ENCODE data around the gene NEMP1.

DNA sequence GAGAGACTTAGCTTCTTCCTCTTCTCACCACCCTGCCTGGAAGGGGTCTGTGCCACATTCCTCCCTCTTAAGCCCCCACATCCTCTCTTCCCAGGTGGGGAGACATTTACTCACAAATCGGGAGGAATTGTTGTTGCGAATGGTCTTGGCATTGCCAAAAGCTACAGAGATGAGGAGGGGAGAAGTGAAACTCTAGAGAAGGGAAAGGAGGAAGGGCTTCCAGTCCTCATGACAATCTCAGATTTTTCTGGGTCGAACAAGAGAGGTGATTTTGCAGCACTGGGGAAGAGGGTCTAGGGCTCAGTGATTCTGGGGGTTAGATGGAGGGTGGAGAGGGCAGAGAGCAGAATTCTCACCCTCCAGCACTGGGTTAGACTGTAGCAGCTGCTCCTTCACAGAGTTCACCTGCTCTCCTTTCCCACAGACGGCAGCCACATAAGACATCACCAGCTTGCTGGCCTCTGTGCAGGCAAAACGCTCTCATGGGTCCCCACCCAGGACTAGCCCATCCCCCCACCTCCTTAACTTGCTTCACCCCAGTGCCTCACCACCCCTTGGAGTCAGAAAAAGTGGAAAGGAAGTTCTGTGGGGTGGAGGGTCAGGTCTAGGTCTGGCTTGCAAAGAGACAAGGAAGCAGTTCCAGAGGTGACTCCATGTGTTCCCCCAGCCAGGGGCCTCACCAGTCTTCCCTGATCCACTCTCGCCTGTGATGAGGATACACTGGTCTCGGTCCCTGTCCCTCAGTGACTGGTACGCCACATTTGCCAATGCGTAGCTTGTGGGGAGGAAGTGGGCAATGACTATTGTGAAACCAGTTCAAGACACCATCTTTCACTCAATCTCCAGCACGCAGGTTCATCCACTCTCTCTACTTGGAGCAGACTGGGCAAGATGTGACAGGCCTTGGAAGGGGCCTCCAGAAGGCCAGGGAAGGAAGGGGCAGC, 31.4 kb downstream of the NEMP1 start:
- TF ChIP-seq CSDC2 (CRISPR knock-in tag; IDR thresholded peaks at IDR 0.05) (no peak), ZC3H10 (CRISPR knock-in tag; IDR thresholded peaks at IDR 0.05) (no peak), RARB (CRISPR knock-in tag; IDR thresholded peaks at IDR 0.05) (no peak), ZNF70 (CRISPR knock-in tag; IDR thresholded peaks at IDR 0.05) (no peak), TCF4 (CRISPR knock-in tag; IDR thresholded peaks at IDR 0.05; ENCODE audit: borderline replicate concordance) (no peak)
- TF ChIP-seq, protein P1, sequence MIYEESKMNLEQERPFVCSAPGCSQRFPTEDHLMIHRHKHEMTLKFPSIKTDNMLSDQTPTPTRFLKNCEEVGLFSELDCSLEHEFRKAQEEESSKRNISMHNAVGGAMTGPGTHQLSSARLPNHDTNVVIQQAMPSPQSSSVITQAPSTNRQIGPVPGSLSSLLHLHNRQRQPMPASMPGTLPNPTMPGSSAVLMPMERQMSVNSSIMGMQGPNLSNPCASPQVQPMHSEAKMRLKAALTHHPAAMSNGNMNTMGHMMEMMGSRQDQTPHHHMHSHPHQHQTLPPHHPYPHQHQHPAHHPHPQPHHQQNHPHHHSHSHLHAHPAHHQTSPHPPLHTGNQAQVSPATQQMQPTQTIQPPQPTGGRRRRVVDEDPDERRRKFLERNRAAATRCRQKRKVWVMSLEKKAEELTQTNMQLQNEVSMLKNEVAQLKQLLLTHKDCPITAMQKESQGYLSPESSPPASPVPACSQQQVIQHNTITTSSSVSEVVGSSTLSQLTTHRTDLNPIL (CRISPR knock-in tag; IDR thresholded peaks at IDR 0.05; ENCODE audit: low read depth): no peak
- TF ChIP-seq, protein P2, sequence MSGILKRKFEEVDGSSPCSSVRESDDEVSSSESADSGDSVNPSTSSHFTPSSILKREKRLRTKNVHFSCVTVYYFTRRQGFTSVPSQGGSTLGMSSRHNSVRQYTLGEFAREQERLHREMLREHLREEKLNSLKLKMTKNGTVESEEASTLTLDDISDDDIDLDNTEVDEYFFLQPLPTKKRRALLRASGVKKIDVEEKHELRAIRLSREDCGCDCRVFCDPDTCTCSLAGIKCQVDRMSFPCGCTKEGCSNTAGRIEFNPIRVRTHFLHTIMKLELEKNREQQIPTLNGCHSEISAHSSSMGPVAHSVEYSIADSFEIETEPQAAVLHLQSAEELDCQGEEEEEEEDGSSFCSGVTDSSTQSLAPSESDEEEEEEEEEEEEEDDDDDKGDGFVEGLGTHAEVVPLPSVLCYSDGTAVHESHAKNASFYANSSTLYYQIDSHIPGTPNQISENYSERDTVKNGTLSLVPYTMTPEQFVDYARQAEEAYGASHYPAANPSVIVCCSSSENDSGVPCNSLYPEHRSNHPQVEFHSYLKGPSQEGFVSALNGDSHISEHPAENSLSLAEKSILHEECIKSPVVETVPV (CRISPR knock-in tag; IDR thresholded peaks at IDR 0.05): no peak
- TF ChIP-seq, protein P3, sequence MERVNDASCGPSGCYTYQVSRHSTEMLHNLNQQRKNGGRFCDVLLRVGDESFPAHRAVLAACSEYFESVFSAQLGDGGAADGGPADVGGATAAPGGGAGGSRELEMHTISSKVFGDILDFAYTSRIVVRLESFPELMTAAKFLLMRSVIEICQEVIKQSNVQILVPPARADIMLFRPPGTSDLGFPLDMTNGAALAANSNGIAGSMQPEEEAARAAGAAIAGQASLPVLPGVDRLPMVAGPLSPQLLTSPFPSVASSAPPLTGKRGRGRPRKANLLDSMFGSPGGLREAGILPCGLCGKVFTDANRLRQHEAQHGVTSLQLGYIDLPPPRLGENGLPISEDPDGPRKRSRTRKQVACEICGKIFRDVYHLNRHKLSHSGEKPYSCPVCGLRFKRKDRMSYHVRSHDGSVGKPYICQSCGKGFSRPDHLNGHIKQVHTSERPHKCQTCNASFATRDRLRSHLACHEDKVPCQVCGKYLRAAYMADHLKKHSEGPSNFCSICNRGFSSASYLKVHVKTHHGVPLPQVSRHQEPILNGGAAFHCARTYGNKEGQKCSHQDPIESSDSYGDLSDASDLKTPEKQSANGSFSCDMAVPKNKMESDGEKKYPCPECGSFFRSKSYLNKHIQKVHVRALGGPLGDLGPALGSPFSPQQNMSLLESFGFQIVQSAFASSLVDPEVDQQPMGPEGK (CRISPR knock-in tag; IDR thresholded peaks at IDR 0.05; ENCODE audit: borderline replicate concordance): no peak

All from SK-N-SH treated with all-trans-retinoic acid at 6 μM for 48 hours (cell line).